HepG2 (cell line): ENCODE results near the gene OVCA2. TPM values are rescaled to one million over a fixed set of nuclear protein-coding genes. Genes with fewer than 3 reads are reported as not detected.
A peak's percentile ranks its signal among the peaks of the same experiment; 100 is the strongest.

Experiments used
- BHLHE40 ChIP-seq: IDR thresholded peaks from 2 replicates; pipeline ENCODE4 v1.6.1; 2011; ENCODE audit warnings: low read length, improper control_type of control experiment
- CAMTA2 ChIP-seq: sonication (generic); formaldehyde crosslinking; IDR thresholded peaks from 2 replicates; pipeline ENCODE4 v1.4.0; 2020; ENCODE audit warnings: mild to moderate bottlenecking, missing genetic modification reagents, borderline replicate concordance
- DMAP1 ChIP-seq: IDR thresholded peaks from 2 replicates; pipeline ENCODE4 v1.6.1; 2016
- HOXA9 ChIP-seq: sonication (generic); formaldehyde crosslinking; IDR thresholded peaks from 2 replicates; pipeline ENCODE4 v1.8.1; 2022; ENCODE audit warnings: missing genetic modification reagents, mild to moderate bottlenecking, moderate library complexity, borderline replicate concordance
- MAZ ChIP-seq, 2 experiments: sonication (generic) in 1 of 2; formaldehyde crosslinking in 1 of 2; IDR thresholded peaks; 2 replicates each; pipeline versions ENCODE4 v1.5.0 to v1.6.1; 2012 to 2020; ENCODE audit warnings: low read depth in 2 of 2, mild to moderate bottlenecking in 2 of 2, borderline replicate concordance in 1 of 2, improper control_type of control experiment in 1 of 2, low read length in 1 of 2, missing genetic modification reagents in 1 of 2, moderate library complexity in 1 of 2
- NCOA5 ChIP-seq: sonication (generic); formaldehyde crosslinking; IDR thresholded peaks from 2 replicates; pipeline ENCODE4 v1.4.0; 2020; ENCODE audit warnings: missing genetic modification reagents
- PHF21A ChIP-seq: sonication (generic); formaldehyde crosslinking; IDR thresholded peaks from 2 replicates; pipeline ENCODE4 v1.5.0; 2020; ENCODE audit warnings: mild to moderate bottlenecking, missing genetic modification reagents
- RFX5 ChIP-seq: IDR thresholded peaks from 2 replicates; pipeline ENCODE4 v1.6.1; 2011; ENCODE audit warnings: low read depth, low read length, improper control_type of control experiment
- TRIM24 ChIP-seq: sonication (generic); formaldehyde crosslinking; IDR thresholded peaks from 2 replicates; pipeline ENCODE4 v1.8.0; 2022; ENCODE audit warnings: mild to moderate bottlenecking, missing genetic modification reagents
- ZNF205 ChIP-seq: IDR thresholded peaks from 2 replicates; pipeline ENCODE4 v1.6.1; 2018; ENCODE audit warnings: missing biosample characterization, missing genetic modification reagents
- ZNF484 ChIP-seq: sonication (generic); formaldehyde crosslinking; IDR thresholded peaks from 2 replicates; pipeline ENCODE4 v1.5.1; 2020; ENCODE audit warnings: mild to moderate bottlenecking, low read depth, missing genetic modification reagents, borderline replicate concordance
- ZNF644 ChIP-seq: IDR thresholded peaks from 2 replicates; pipeline ENCODE4 v1.6.1; 2016; ENCODE audit warnings: low read depth
- ZNF652 ChIP-seq: IDR thresholded peaks from 2 replicates; pipeline ENCODE4 v1.6.1; 2016; ENCODE audit warnings: low read depth, borderline replicate concordance
- polyA plus RNA-seq, 8 experiments: library from polyadenylated mRNA; depleted of rRNA in 3 of 8; stranded (reverse) in 7 of 8; unstranded in 1 of 8; fragments of >200 nt; fragmentation: Illumina TruSeq in 4 of 8; extraction: Trizol in 4 of 8; gene quantifications; 2 replicates each; pipeline versions ENCODE4 v1.2.1 to v1.2.3, GENCODE V29; 2011 to 2016; ENCODE audit warnings: low read depth in 4 of 8, missing spikeins in 1 of 8, mixed read lengths in 1 of 8; ENCODE audit not compliant: insufficient read depth in 1 of 8
- total RNA-seq, 5 experiments: library from RNA; depleted of rRNA; stranded (reverse); fragments of >200 nt; fragmentation: Illumina TruSeq; extraction: Trizol; gene quantifications; 2 replicates each; pipeline ENCODE4 v1.2.3, GENCODE V29; 2016; ENCODE audit warnings: low read depth in 1 of 5
- TF ChIP-seq, protein P1 (sequence below): sonication (generic); formaldehyde crosslinking; IDR thresholded peaks from 2 replicates; pipeline ENCODE4 v1.4.0; 2020; ENCODE audit warnings: missing genetic modification reagents
- TF ChIP-seq, protein P2 (sequence below): sonication (generic); formaldehyde crosslinking; IDR thresholded peaks from 2 replicates; pipeline ENCODE4 v1.4.0; 2020; ENCODE audit warnings: missing genetic modification reagents
- TF ChIP-seq, protein P3 (sequence below): sonication (generic); formaldehyde crosslinking; IDR thresholded peaks from 2 replicates; pipeline ENCODE4 v1.4.0; 2020; ENCODE audit warnings: mild to moderate bottlenecking, low read depth, missing genetic modification reagents
- TF ChIP-seq, protein P4 (sequence below): sonication (generic); formaldehyde crosslinking; conservative IDR thresholded peaks from 2 replicates; pipeline ENCODE4 v1.4.0; 2020; ENCODE audit warnings: mild to moderate bottlenecking, missing genetic modification reagents, moderate library complexity
- TF ChIP-seq, protein P5 (sequence below): sonication (generic); formaldehyde crosslinking; IDR thresholded peaks from 2 replicates; pipeline ENCODE4 v1.4.0; 2020; ENCODE audit warnings: mild to moderate bottlenecking, missing genetic modification reagents, borderline replicate concordance

The OVCA2 gene
- total and polyA plus RNA-seq, 2 of the 13 experiments (the other 11 are each of a cell fraction or from before 2014, with no cell fraction given), result 23.7 to 28.2 TPM

DNA sequence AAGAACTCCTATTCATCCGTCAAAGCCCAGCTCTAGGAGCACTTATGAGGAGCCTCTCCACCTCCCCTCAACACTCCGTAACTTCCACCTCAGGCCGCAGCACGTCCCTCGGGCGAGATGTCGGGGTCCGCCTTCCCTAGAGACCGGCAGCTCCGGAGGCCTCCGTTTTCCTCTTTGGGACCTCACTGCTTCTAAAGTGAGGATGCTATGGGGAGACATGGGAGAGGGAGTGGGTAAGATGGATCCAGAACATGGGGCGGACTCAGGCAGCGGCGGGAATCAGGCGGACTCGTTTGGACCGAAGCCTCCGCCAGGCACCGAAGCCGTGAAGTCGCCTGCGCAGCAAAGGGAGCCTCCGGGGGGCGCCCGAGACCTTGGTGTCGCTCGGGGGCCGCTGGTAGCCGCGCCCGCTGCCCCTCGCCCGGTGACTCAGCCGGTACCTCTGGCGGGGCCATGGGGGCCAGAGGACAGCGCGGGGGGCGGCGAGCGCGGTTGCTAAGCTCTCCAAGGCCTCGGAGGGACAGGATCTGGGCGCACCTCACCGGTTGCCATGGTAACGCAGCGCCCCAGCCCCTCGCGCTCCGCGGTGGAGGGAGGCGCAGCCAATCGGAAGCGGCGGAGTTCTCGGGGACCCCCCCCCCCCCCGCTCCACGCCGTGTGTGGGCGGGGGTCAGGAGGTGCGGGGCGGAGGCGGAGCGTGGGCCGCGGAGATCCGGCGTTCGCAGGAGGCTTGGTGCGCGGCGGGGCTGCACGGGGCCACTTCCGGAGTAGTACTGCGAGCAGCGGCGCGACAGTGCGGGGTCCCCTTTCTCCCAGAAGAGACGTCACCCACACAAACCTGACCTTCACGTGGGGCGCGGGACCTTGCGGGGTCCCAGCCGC, 11.8 kb downstream of the OVCA2 start (continued):
- TF ChIP-seq TRIM24 (no peak), RFX5 (peak; percentile 79), ZNF644 (no peak), NCOA5 (CRISPR knock-in tag) (no peak), PHF21A (peak; percentile 51; the same call in 1 of the 2 replicates), ZNF652 (CRISPR knock-in tag) (no peak), DMAP1 (CRISPR knock-in tag) (0 out of 2 replicates have a peak, but pooled peaks have one; percentile 3), BHLHE40 (no peak), CAMTA2 (CRISPR knock-in tag) (no peak), MAZ (IDR thresholded peaks at IDR 0.05; ENCODE audit: borderline replicate concordance, low read depth, low read length) (no peak), MAZ (CRISPR knock-in tag; IDR thresholded peaks at IDR 0.05; ENCODE audit: low read depth) (no peak), ZNF205 (CRISPR knock-in tag) (no peak), ZNF484 (CRISPR knock-in tag) (no peak), HOXA9 (no peak)
- TF ChIP-seq, protein P1, sequence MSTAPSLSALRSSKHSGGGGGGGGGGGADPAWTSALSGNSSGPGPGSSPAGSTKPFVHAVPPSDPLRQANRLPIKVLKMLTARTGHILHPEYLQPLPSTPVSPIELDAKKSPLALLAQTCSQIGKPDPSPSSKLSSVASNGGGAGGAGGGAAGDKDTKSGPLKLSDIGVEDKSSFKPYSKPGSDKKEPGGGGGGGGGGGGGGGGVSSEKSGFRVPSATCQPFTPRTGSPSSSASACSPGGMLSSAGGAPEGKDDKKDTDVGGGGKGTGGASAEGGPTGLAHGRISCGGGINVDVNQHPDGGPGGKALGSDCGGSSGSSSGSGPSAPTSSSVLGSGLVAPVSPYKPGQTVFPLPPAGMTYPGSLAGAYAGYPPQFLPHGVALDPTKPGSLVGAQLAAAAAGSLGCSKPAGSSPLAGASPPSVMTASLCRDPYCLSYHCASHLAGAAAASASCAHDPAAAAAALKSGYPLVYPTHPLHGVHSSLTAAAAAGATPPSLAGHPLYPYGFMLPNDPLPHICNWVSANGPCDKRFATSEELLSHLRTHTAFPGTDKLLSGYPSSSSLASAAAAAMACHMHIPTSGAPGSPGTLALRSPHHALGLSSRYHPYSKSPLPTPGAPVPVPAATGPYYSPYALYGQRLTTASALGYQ (CRISPR knock-in tag), result no peak
- TF ChIP-seq, protein P2, sequence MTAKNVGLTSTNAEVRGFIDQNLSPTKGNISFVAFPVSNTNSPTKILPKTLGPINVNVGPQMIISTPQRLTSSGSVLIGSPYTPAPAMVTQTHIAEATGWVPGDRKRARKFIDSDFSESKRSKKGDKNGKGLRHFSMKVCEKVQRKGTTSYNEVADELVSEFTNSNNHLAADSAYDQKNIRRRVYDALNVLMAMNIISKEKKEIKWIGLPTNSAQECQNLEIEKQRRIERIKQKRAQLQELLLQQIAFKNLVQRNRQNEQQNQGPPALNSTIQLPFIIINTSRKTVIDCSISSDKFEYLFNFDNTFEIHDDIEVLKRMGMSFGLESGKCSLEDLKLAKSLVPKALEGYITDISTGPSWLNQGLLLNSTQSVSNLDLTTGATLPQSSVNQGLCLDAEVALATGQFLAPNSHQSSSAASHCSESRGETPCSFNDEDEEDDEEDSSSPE, result no peak
- TF ChIP-seq, protein P3, sequence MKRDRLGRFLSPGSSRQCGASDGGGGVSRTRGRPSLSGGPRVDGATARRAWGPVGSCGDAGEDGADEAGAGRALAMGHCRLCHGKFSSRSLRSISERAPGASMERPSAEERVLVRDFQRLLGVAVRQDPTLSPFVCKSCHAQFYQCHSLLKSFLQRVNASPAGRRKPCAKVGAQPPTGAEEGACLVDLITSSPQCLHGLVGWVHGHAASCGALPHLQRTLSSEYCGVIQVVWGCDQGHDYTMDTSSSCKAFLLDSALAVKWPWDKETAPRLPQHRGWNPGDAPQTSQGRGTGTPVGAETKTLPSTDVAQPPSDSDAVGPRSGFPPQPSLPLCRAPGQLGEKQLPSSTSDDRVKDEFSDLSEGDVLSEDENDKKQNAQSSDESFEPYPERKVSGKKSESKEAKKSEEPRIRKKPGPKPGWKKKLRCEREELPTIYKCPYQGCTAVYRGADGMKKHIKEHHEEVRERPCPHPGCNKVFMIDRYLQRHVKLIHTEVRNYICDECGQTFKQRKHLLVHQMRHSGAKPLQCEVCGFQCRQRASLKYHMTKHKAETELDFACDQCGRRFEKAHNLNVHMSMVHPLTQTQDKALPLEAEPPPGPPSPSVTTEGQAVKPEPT (CRISPR knock-in tag), result no peak
- TF ChIP-seq, protein P4, sequence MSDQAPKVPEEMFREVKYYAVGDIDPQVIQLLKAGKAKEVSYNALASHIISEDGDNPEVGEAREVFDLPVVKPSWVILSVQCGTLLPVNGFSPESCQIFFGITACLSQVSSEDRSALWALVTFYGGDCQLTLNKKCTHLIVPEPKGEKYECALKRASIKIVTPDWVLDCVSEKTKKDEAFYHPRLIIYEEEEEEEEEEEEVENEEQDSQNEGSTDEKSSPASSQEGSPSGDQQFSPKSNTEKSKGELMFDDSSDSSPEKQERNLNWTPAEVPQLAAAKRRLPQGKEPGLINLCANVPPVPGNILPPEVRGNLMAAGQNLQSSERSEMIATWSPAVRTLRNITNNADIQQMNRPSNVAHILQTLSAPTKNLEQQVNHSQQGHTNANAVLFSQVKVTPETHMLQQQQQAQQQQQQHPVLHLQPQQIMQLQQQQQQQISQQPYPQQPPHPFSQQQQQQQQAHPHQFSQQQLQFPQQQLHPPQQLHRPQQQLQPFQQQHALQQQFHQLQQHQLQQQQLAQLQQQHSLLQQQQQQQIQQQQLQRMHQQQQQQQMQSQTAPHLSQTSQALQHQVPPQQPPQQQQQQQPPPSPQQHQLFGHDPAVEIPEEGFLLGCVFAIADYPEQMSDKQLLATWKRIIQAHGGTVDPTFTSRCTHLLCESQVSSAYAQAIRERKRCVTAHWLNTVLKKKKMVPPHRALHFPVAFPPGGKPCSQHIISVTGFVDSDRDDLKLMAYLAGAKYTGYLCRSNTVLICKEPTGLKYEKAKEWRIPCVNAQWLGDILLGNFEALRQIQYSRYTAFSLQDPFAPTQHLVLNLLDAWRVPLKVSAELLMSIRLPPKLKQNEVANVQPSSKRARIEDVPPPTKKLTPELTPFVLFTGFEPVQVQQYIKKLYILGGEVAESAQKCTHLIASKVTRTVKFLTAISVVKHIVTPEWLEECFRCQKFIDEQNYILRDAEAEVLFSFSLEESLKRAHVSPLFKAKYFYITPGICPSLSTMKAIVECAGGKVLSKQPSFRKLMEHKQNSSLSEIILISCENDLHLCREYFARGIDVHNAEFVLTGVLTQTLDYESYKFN (CRISPR knock-in tag), result no peak
- TF ChIP-seq, protein P5, sequence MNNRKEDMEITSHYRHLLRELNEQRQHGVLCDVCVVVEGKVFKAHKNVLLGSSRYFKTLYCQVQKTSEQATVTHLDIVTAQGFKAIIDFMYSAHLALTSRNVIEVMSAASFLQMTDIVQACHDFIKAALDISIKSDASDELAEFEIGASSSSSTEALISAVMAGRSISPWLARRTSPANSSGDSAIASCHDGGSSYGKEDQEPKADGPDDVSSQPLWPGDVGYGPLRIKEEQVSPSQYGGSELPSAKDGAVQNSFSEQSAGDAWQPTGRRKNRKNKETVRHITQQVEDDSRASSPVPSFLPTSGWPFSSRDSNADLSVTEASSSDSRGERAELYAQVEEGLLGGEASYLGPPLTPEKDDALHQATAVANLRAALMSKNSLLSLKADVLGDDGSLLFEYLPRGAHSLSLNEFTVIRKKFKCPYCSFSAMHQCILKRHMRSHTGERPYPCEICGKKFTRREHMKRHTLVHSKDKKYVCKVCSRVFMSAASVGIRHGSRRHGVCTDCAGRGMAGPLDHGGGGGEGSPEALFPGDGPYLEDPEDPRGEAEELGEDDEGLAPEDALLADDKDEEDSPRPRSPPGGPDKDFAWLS (CRISPR knock-in tag), result peak; percentile 35; the same call in 1 of the 2 replicates
